Urinary bladder (tissue), 2 donors: ENCODE data around the gene NRGN. TPM values are rescaled to one million over a fixed set of nuclear protein-coding genes. Genes with fewer than 3 reads are reported as not detected.

Experiments
- polyA plus RNA-seq: library from polyadenylated mRNA; stranded (reverse); fragments of 200-250 nt; gene quantifications from one replicate; pipeline ENCODE4 v1.2.3, GENCODE V29; 2013
- total RNA-seq: library from RNA; depleted of rRNA; stranded (reverse); fragments of >200 nt; gene quantifications from one replicate; pipeline ENCODE4 v1.2.3, GENCODE V29; 2014
- donor health status: healthy.

The NRGN gene
- total and polyA plus RNA-seq, 2 donors: 0.37 to 5.1 TPM

Other genes with a start within 250 kb of the NRGN start
- not detected for gene OR8B12, start 196.3 kb upstream of the NRGN start, total RNA-seq
- not detected for gene OR8B12, start 196.3 kb upstream of the NRGN start, polyA plus RNA-seq
- not detected for gene OR8A1, start 169.9 kb upstream of the NRGN start, total RNA-seq
- not detected for gene OR8A1, start 169.9 kb upstream of the NRGN start, polyA plus RNA-seq
- gene PANX3, start 128.5 kb upstream of the NRGN start, total RNA-seq: not detected
- not detected for gene PANX3, start 128.5 kb upstream of the NRGN start, polyA plus RNA-seq
- 25.0 TPM for gene TBRG1, start 117.1 kb upstream of the NRGN start, total RNA-seq
- gene TBRG1, start 117.1 kb upstream of the NRGN start, polyA plus RNA-seq: 32.8 TPM
- 7.8 TPM for gene SIAE, start 66.2 kb upstream of the NRGN start, total RNA-seq
- gene SIAE, start 66.2 kb upstream of the NRGN start, polyA plus RNA-seq: 11.6 TPM
- gene SPA17, start 66.0 kb upstream of the NRGN start, total RNA-seq: 5.7 TPM
- 4.4 TPM for gene SPA17, start 66.0 kb upstream of the NRGN start, polyA plus RNA-seq
- 27.5 TPM for gene VSIG2, start 12.3 kb downstream of the NRGN start, total RNA-seq
- 36.4 TPM for gene VSIG2, start 12.3 kb downstream of the NRGN start, polyA plus RNA-seq
- gene ESAM, start 22.3 kb downstream of the NRGN start, total RNA-seq: 13.3 TPM
- 66.2 TPM for gene ESAM, start 22.3 kb downstream of the NRGN start, polyA plus RNA-seq
- gene MSANTD2, start 60.5 kb downstream of the NRGN start, total RNA-seq: 28.8 TPM
- 8.7 TPM for gene MSANTD2, start 60.5 kb downstream of the NRGN start, polyA plus RNA-seq
- 18.0 TPM for gene ROBO3, start 125.5 kb downstream of the NRGN start, total RNA-seq
- 18.1 TPM for gene ROBO3, start 125.5 kb downstream of the NRGN start, polyA plus RNA-seq
- 19.7 TPM for gene ROBO4, start 157.9 kb downstream of the NRGN start, total RNA-seq
- 13.5 TPM for gene ROBO4, start 157.9 kb downstream of the NRGN start, polyA plus RNA-seq
- not detected for gene HEPN1, start 179.3 kb downstream of the NRGN start, total RNA-seq
- gene HEPN1, start 179.3 kb downstream of the NRGN start, polyA plus RNA-seq: not detected
- gene HEPACAM, start 196.1 kb downstream of the NRGN start, total RNA-seq: not detected
- gene HEPACAM, start 196.1 kb downstream of the NRGN start, polyA plus RNA-seq: 0.49 TPM
- 12.1 TPM for gene CCDC15, start 214.3 kb downstream of the NRGN start, total RNA-seq
- gene CCDC15, start 214.3 kb downstream of the NRGN start, polyA plus RNA-seq: 0.79 TPM